DND-41 (cell line): Measurements from ENCODE around the gene B3GALT4.

Source experiments
- ATAC-seq: fragments of 200-7000 bp; cut with Tn5 transposase; 3 replicates; pipeline ENCODE4 v1.9.1; 2021; ENCODE audit warnings: low read depth; ENCODE audit not compliant: insufficient read depth
- DNase-seq: peaks from one replicate; pipeline ENCODE4 v3.0.0-alpha.2; 2020
- H2AFZ ChIP-seq: 2 replicates; pipeline ENCODE4 v1.6.0; 2012; ENCODE audit warnings: low read depth, low read length
- H3K27ac ChIP-seq: 2 replicates; pipeline ENCODE4 v1.5.1; 2012; ENCODE audit warnings: low read length, inconsistent platforms
- H3K27me3 ChIP-seq: fragments of 200-600 bp; sonication (generic); 2 replicates; pipeline ENCODE4 v1.6.0; 2012; ENCODE audit warnings: low read length, mild to moderate bottlenecking, inconsistent platforms; ENCODE audit not compliant: insufficient read depth, poor library complexity
- H3K36me3 ChIP-seq: 2 replicates; pipeline ENCODE4 v1.5.1; 2012; ENCODE audit warnings: low read length, inconsistent platforms; ENCODE audit not compliant: insufficient read depth
- H3K4me1 ChIP-seq: 2 replicates; pipeline ENCODE4 v1.5.1; 2012; ENCODE audit warnings: mild to moderate bottlenecking, low read length; ENCODE audit not compliant: insufficient read depth
- H3K4me2 ChIP-seq: 2 replicates; pipeline ENCODE4 v1.6.0; 2012; ENCODE audit warnings: mild to moderate bottlenecking, moderate library complexity, low read length, inconsistent platforms; ENCODE audit not compliant: insufficient read depth
- H3K4me3 ChIP-seq, 2 experiments: fragments of 200-600 bp in 1 of 2; shearing (Covaris generic) in 1 of 2; 2 replicates each; pipeline ENCODE4 v1.5.1; 2012 to 2016; ENCODE audit warnings: inconsistent platforms in 2 of 2, low read length in 2 of 2, mild to moderate bottlenecking in 2 of 2, low read depth in 1 of 2, moderate library complexity in 1 of 2
- H3K79me2 ChIP-seq: 2 replicates; pipeline ENCODE4 v1.6.0; 2012; ENCODE audit warnings: low read length, inconsistent platforms; ENCODE audit not compliant: insufficient read depth
- H3K9ac ChIP-seq: 2 replicates; pipeline ENCODE4 v1.6.0; 2012; ENCODE audit warnings: low read depth, mild to moderate bottlenecking, inconsistent platforms, low read length, moderate library complexity
- H3K9me3 ChIP-seq: 2 replicates; pipeline ENCODE4 v1.5.1; 2012; ENCODE audit warnings: low read length, moderate library complexity, mild to moderate bottlenecking, inconsistent platforms; ENCODE audit not compliant: insufficient read depth, severe bottlenecking
- H4K20me1 ChIP-seq: 2 replicates; pipeline ENCODE4 v1.6.0; 2012; ENCODE audit warnings: low read length; ENCODE audit not compliant: insufficient read depth
- EZH2 ChIP-seq: IDR thresholded peaks from 3 replicates; pipeline ENCODE4 v1.6.1; 2012; ENCODE audit warnings: borderline replicate concordance, low read depth, mild to moderate bottlenecking, moderate library complexity, low read length, inconsistent platforms; ENCODE audit not compliant: severe bottlenecking
- TF ChIP-seq, protein P1 (sequence below): IDR thresholded peaks from 2 replicates; pipeline ENCODE4 v1.5.1; 2012; ENCODE audit warnings: borderline replicate concordance, low read length, moderate library complexity, mild to moderate bottlenecking; ENCODE audit not compliant: poor library complexity, severe bottlenecking; ENCODE audit errors: extremely low read depth

The B3GALT4 gene

GRCh38 chr6:33318426-33319073 is 41.6 kb downstream of the B3GALT4 start:
- H3K4me3 ChIP-seq = peak overlapping the region; percentile 34 to 63; a peak in 3 of 4 replicates
- peaks cover 69% of the 10 kb centered on the region for H3K4me1 ChIP-seq
- H3K9me3 ChIP-seq = no peaks in the 10 kb centered on the region
- peak overlapping the region; percentile 97 for H3K4me2 ChIP-seq
- H2AFZ ChIP-seq = peak overlapping the region; percentile 57; the same call in 1 of the 2 replicates
- H4K20me1 ChIP-seq = peaks cover 13% of the 10 kb centered on the region
- peak overlapping the region; percentile 83 for H3K27ac ChIP-seq
- DNase-seq = no peak
- ATAC-seq = no peak
- H3K9ac ChIP-seq = peak overlapping the region; percentile 59
- no peaks in the 10 kb centered on the region for H3K27me3 ChIP-seq
- H3K79me2 ChIP-seq = peaks cover 61% of the 10 kb centered on the region
- H3K36me3 ChIP-seq = peaks cover 34% of the 10 kb centered on the region
- TF ChIP-seq, protein P1, sequence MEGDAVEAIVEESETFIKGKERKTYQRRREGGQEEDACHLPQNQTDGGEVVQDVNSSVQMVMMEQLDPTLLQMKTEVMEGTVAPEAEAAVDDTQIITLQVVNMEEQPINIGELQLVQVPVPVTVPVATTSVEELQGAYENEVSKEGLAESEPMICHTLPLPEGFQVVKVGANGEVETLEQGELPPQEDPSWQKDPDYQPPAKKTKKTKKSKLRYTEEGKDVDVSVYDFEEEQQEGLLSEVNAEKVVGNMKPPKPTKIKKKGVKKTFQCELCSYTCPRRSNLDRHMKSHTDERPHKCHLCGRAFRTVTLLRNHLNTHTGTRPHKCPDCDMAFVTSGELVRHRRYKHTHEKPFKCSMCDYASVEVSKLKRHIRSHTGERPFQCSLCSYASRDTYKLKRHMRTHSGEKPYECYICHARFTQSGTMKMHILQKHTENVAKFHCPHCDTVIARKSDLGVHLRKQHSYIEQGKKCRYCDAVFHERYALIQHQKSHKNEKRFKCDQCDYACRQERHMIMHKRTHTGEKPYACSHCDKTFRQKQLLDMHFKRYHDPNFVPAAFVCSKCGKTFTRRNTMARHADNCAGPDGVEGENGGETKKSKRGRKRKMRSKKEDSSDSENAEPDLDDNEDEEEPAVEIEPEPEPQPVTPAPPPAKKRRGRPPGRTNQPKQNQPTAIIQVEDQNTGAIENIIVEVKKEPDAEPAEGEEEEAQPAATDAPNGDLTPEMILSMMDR = no peak
- TF ChIP-seq EZH2 = no peak

DNA sequence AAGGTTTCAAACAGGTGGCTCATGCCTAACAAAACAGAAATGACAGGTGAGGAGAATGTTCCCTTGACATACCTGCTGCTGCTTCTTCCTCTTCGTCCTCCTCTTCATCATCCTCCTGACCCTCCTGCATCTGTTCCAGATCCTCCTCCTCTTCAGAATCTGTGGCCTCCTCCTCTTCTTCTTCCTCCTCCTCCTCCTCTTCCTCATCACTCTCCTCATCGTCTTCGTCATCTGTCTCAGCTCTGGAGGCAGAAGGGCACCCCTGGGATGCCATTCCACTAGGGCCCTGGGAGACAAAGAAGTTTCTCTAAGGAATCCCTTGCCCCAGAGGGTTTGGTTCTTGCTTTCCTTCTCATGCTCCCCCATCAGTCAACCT is 43.0 kb downstream of the B3GALT4 start:
- ATAC-seq (no peak), DNase-seq (no peak)
- H3K79me2 ChIP-seq = peaks cover 54% of the 10 kb centered on the region
- no peak overlapping the region; a peak in 1 of 4 replicates for H3K4me3 ChIP-seq
- H4K20me1 ChIP-seq = peaks cover 13% of the 10 kb centered on the region
- H3K9ac ChIP-seq = 0 out of 2 replicates have a peak overlapping the region, but pooled peaks have one; percentile 12
- no peak for TF ChIP-seq EZH2
- TF ChIP-seq, protein P1 = no peak
- H3K4me2 ChIP-seq = peak overlapping the region; percentile 97; the same call in 1 of the 2 replicates
- peaks cover 34% of the 10 kb centered on the region for H3K36me3 ChIP-seq
- no peak overlapping the region for H2AFZ ChIP-seq
- no peaks in the 10 kb centered on the region for H3K9me3 ChIP-seq
- H3K4me1 ChIP-seq = peaks cover 70% of the 10 kb centered on the region
- no peak overlapping the region for H3K27ac ChIP-seq
- no peaks in the 10 kb centered on the region for H3K27me3 ChIP-seq

GRCh38 chr6:33320315-33321181 is 43.6 kb downstream of the B3GALT4 start:
- H3K27ac ChIP-seq = 0 out of 2 replicates have a peak overlapping the region, but pooled peaks have one; percentile 11
- TF ChIP-seq EZH2 = no peak
- TF ChIP-seq, protein P1 = no peak
- peaks cover 34% of the 10 kb centered on the region for H3K36me3 ChIP-seq
- H3K4me2 ChIP-seq = peak overlapping the region; percentile 97; the same call in 1 of the 2 replicates
- H2AFZ ChIP-seq = no peak overlapping the region
- H4K20me1 ChIP-seq = peaks cover 13% of the 10 kb centered on the region
- H3K4me1 ChIP-seq = peaks cover 64% of the 10 kb centered on the region
- peaks cover 54% of the 10 kb centered on the region for H3K79me2 ChIP-seq
- DNase-seq (no peak), ATAC-seq (no peak)
- peak overlapping the region; percentile 85; the same call in 1 of the 2 replicates for H3K9ac ChIP-seq
- peak overlapping the region in 1 of 2 experiments; percentile 76; a peak in 1 of 4 replicates for H3K4me3 ChIP-seq
- no peaks in the 10 kb centered on the region for H3K27me3 ChIP-seq
- H3K9me3 ChIP-seq = no peaks in the 10 kb centered on the region
